ENCODE results near the gene C18orf32.
"Not testable (repeated sequence)": the region's sequence is repeated elsewhere in the genome, so short reads cannot be mapped to it uniquely, and the experiment has no call there.

Gene C18orf32

DNA sequence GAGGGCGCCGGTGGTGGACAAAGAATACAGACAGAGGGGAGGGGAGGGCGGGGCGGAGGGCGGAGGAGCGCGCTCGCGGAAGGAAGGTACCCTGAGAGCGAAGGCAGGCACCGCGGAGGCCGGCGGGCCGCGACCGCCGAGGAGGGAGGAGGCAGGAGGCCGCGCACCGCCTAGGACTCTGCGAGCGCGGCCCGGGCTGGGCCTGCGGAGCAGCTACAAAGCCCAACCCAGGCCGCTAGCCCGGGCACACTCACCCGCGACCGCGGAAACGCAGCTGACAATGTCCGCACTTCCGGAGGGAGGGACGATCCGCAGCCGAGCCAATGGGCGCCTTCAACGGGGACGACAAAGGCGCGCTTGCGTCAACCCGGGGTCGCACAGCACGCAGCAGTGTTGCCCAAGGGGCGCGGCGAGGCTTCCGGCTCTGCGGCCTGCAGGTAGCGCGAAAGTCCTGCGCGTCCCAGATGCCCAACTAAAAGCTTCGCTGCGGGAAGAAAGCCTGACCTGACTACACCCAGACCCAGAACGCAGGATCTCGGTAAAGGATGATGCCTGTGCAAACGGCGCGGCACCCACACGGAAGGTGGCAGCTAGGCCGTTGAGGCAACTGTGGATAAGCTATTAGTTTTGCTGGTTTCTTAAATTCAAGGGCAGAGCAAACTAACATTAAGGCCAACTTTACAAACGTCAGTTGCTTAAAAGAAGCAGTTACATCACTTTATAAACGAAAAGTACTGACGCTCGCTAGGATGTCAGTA lies at the start of gene C18orf32:
Gene C18orf32, minus strand, starts transcription at position 282 of the 758 bp plus-strand sequence. CDS start 3,486 bp downstream, outside the sequence.
- DNase-seq (ENCODE audit: low spot score) = peak; percentile 98

GRCh38 chr18:49534846-49535601 lies 48.0 kb upstream of the C18orf32 start:
- DNase-seq (ENCODE audit: low spot score) = no peak

- DNase-seq (ENCODE audit: low spot score) = no peak
Observed at GRCh38 chr18:49531678-49532153, 44.7 kb upstream of the C18orf32 start.

- no peak for DNase-seq (ENCODE audit: low spot score)
Observed at GRCh38 chr18:49529596-49529995, 42.6 kb upstream of the C18orf32 start.

DNA sequence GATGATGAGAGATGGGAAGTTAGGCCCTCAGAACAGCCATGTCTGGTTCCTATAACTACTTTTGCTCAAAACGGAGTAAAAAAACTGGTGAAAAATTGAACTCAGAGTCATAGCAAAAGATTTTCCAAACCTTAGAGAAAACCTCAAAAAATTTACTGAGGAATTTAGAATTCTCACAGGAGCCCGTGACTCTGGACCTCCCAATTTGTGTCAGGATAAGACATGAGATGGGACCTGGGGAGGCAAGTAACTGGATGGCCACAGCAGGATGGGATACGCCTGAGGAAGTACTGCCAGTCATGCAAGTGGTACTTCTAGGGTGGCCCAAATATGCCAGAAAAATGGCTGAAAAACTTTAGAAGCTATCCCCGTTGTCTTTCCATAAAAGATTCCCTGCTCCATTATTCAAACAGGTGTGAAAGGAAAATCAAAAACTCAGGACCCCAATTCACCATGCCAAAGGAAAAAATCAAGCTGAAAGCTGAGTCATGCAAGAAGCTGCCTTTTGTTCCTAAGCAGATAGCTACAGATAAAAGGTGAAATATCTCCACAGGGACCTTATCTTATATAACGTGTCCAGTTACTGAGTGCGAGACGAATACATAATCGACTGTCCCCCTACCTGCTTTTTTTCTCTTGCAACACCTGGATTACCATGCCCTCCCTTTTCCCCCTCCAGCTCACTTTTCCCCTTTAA lies 40.7 kb upstream of the C18orf32 start:
- no peak for DNase-seq (ENCODE audit: low spot score)

DNA sequence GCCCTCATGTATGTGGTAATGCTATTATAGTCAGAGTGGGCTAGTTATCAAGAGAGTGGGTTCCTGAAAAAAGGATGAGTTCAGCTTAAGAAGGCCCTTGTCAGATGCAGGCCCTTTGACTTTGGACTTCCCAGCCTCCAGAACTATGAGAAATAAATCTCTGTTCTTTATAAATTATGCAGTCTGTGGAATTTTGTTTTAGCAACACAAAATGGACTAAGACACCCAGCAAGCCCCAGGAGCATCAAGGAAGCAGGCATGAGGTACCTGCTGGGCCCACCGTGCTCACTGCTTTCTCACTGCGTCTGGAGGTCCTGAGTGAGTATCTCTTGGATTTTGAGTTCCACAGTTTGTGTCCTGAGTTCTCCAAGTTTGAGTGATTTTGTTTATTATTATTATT lies 38.9 kb upstream of the C18orf32 start:
- no peak for DNase-seq (ENCODE audit: low spot score)

DNA sequence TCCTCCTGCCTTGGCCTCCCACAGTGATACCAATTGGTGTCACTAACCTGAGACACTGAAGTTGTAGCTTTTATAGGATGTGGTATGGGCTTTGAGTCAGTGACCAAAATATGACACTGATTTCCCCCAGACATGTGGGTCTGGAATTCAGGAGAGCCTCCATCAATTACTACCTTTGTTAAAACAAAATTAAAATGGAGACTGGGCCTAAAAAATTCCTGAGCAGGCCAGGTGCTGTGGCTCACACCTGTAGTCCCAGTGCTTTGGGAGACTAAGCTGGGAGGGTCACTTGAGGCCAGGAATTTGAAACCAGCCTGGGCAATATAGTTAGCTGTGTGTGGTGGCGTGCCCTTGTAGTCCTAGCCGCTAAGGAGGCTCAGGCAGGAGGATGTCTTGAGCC lies 37.9 kb upstream of the C18orf32 start:
- no peak for DNase-seq (ENCODE audit: low spot score)

GRCh38 chr18:49524349-49524748 lies 37.3 kb upstream of the C18orf32 start:
- no peak for DNase-seq (ENCODE audit: low spot score)

DNA sequence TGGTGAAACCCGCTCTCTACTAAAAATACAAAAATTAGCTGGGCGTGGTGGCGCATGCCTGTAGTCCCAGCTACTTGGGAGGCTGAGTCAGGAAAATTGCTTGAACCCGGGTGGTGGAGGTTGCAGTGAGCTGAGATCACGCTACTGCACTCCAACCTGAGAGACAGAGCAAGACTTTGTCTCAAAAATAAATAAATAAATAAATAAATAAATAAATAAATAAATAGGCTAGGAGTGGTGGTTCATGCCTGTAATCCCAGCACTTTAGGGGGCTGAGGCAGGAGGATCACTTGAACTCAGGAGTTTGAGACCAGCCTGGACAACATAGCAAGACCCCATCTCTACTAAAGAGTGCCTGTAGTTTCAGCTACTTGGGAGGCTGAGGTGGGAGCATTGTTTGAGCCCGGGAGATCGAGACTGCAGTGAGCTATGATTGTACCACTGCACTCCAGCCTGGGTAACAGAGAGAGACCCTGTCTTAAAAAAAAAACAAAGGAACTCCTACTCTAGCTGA lies 36.6 kb upstream of the C18orf32 start:
- not testable (repeated sequence) for DNase-seq (ENCODE audit: low spot score)

- no peak for DNase-seq (ENCODE audit: low spot score)
Observed at GRCh38 chr18:49521216-49521835, 34.3 kb upstream of the C18orf32 start.

- no peak for DNase-seq (ENCODE audit: low spot score)
Observed at GRCh38 chr18:49520661-49521145, 33.7 kb upstream of the C18orf32 start.

GRCh38 chr18:49519101-49519971 lies 32.3 kb upstream of the C18orf32 start:
- no peak for DNase-seq (ENCODE audit: low spot score)

DNA sequence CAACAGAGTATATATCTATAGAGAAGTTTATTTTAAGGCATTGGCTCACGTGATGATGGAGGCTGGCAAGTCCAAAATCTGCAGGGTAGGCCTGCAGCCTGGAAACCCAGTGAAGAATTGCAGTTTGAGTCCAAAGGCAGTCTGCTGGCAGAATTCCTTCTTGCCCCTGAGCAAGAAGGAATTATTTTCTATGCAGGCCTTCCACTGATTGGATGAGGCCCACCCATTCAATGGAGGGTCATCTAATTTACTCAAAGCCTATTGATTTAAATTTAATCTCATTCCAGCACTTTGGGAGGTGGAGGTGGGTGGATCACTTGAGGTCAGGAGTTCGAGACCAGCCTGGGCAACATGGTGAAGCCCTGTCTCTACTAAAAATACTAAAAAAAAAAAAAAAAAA lies 30.4 kb upstream of the C18orf32 start:
- no peak for DNase-seq (ENCODE audit: low spot score)

GRCh38 chr18:49515516-49515915 lies 28.5 kb upstream of the C18orf32 start:
- no peak for DNase-seq (ENCODE audit: low spot score)

- DNase-seq (ENCODE audit: low spot score) = not testable (repeated sequence)
Observed at GRCh38 chr18:49515003-49515402, 28.0 kb upstream of the C18orf32 start.

GRCh38 chr18:49514577-49514976 lies 27.5 kb upstream of the C18orf32 start:
- no peak for DNase-seq (ENCODE audit: low spot score)

DNA sequence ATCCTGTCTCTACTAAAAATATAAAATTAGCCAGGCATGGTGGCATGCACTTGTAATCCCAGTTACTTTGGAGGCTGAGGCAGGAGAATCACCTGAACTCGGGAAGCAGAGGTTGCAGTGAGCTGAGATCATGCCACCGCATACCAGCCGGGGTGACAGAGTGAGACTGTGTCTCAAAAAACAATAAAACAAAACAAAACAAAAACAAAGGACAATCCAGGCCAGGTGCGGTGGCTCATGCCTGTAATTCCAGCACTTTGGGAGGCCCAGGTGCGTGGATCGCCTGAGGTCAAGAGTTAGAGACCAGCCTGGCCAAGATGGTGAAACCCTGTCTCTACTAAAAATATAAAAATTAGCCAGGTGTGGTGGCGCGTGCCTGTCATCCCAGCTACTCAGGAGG lies 25.8 kb upstream of the C18orf32 start:
- DNase-seq (ENCODE audit: low spot score) = not testable (repeated sequence)

DNA sequence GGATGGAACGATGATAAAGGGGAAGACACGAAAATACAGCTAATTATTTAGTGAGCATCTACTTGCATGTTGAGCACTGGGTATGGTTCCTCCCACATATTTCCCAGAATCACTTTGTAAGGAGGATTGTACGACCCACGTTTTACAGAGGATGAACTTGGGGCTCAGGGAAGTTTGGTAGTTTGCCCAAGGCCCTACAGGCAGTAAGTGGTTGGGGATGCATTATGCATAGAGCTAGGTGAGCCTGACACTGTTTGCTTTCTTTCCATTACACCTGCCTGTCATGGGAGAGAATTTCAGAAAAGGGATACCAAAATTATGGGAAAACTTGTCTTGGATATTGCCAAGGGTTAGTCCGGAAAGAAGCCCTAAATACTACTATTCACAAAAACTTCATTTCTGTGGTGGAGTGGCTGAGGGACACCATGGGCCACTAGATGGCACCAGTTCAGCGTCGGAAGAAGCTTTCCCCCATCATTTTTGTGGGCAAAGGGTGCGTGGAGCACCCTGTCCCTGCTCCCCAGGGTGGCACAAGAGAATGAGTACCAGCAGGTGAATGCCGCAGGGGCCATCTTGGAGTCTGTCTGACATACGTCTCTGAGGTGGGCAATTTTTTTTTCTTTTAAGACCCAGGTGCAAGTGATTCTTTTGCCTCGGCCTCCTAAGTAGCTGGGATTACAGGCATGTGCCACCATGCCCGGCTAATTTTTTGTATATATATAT lies 23.5 kb upstream of the C18orf32 start:
- DNase-seq (ENCODE audit: low spot score) = peak; percentile 82

DNA sequence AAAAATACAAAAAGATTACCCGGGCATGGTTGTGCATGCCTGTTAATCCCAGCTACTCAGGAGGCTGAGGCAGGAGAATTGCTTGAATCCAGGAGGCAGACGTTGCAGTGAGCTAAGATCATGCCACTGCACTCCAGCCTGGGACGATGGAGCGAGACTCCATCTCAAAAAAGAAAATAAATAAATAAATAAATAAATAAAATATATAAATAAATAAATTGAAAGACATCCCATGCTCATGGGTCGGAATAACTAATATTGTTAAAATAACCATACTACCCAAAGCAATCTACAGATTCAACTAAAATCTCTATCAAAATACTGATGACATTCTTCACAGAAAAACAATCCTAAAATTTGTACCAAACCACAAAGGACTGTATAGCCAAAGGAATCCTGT lies 19.4 kb upstream of the C18orf32 start:
- DNase-seq (ENCODE audit: low spot score) = not testable (repeated sequence)

DNA sequence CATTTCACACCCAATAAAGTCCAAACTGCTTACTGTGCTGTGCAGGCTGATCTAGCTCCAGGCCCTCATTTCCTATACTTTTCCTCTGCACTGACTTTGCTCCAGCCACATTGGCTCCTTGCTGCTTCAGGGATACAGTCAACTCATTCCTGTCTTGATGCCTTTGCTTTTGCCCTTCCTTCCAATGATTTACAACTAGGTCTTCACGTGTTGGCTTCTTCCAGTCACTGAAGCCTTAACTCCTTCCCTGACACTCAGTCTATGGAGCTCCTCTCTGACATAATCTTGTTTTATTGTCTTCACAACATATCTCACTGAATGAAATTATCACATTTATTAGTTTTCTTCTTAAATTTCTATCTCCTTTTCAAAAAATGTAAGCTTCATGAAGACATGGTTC lies 16.9 kb upstream of the C18orf32 start:
- DNase-seq (ENCODE audit: low spot score) = no peak
